HG03139 (cell line): Measurements from ENCODE around the gene GGA2.

Experiments
- ATAC-seq: cut with Tn5 transposase; IDR thresholded peaks from one replicate; pipeline ENCODE4 v1.9.1; 2021; ENCODE audit not compliant: unreplicated experiment

The GGA2 gene

DNA sequence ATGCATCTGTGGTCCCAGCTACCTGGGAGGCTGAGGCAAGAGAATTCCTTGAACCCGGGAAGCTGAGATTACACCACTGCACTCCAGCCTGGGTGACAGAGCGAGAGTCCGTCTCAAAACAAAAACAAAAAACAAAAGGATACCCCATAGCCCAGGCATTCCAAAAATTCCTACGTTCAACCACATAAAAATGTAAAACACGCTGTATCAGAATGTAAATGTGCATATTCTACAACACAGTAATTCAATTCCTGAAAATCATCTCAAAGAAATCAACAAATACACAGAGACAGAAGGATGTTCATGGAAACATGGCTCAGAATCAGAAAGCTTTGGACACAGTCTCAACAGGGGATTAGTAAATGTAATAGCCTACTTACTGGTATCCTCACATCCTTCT is 90.3 kb downstream of the GGA2 start:
- no peak for ATAC-seq

DNA sequence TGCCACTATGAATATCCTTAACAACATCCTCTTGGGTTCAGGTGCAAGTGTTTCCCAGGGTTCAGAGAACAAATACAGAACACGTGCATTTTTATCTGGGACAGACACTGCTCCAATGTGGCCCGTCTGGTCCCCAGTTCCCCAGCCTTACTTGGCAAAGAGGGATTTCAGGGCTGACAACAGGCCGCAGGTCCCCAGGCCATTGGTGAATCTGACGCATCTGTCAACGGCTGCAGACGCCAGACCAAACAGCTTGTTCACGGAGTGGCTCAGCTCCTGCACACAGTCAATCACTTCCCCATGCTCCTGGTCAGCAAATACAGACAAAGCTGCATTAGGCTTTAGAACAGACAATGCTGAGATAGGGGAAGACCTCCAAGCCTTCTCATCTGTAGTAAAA is 93.5 kb downstream of the GGA2 start:
- no peak for ATAC-seq

GRCh38 chr16:23414731-23415130 is 95.6 kb downstream of the GGA2 start:
- no peak for ATAC-seq
